T-helper 9 cell (primary cell): ENCODE data around the gene ACTMAP.

Source experiments
- DNase-seq: peaks from one replicate; pipeline ENCODE4 v3.0.0-alpha.2; 2020

ACTMAP gene

DNA sequence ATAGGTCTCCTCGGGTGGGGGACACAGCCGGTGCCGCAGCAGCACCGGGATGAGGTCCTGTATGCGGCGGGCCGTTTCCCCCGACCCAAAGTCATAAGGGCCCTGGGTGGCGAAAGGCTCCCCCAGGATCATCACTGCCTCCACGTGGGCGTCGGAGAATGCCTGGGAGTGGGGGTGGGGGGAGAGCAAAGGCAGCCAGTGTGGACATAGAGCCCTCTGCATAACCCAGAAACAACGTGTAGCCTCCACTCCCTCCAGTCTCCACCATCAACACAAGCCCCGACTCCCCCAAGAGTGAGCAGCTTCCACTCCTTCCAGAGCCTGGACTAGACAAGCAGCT is 58.1 kb downstream of the ACTMAP start:
- no peak for DNase-seq

DNA sequence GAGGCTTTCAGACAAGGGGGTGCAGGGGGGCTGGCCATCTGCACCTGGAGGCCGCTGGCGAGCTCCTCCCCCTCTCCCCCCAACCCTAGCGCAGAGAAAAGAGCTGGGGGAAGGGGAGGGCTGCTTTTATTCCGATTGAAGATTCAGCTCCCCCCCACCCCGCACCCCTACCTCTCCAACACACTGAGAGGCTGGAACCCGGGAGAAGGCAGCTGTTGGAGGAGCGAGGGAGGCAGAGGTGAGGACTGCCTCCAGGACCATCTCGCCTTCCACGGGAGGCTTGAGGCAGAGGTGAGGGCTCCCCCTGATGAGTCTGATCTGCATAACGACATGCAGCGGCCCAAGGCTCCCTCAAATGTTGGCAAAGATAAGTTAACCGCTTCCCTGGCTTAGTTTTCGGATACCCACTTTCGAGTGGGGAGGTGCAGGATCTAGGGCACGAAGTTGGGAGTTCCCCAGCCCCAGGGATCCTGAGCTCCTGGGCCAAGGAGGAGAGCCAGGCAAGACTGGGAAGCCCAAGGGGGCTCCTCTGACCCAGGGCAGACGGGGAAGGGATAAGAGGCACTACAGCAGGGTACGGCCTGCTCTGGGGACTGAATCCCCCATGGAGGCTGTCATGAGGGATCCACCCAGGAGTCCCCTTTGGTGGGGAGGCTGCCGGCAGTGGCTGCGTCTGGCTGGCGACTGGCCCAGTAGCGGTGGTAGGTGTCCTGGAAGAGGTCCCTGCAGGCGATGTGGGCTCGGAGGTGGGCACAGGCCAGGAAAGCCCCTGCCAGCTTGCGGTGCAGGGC is 58.7 kb downstream of the ACTMAP start:
- DNase-seq, result no peak
